Measurements from ENCODE around the gene WDR7. TPM values are rescaled to one million over a fixed set of nuclear protein-coding genes. Genes with fewer than 3 reads are reported as not detected.

Gene WDR7
- total and polyA plus RNA-seq, 2 experiments from 2014 or later = 7.0 to 14.8 TPM

- Histone ChIP-seq H3K9me2 (ENCODE audit: insufficient read depth) (no peaks in the 10 kb centered on the region), H3K4me1 (ENCODE audit: insufficient read depth) (no peaks in the 10 kb centered on the region), H4K20me1 (replicated peaks; ENCODE audit: insufficient read depth) (no peaks in the 10 kb centered on the region), H3K27ac (ENCODE audit: low read depth) (no peak overlapping the region), H3F3A (replicated peaks; ENCODE audit: low read depth) (no peaks in the 10 kb centered on the region), H3K4me2 (no peak overlapping the region), H2AFZ (no peak overlapping the region), H3K36me3 (ENCODE audit: insufficient read depth) (no peaks in the 10 kb centered on the region), H3K79me2 (replicated peaks; ENCODE audit: insufficient read depth) (no peaks in the 10 kb centered on the region), H3K4me3 (no peak overlapping the region), H3K27me3 (ENCODE audit: insufficient read depth) (no peaks in the 10 kb centered on the region)
- Mint-ChIP-seq H3K4me1 (no peaks in the 10 kb centered on the region), H3K9me3 (no peaks in the 10 kb centered on the region), H3K27me3 (ENCODE audit: insufficient read depth, low read depth, poor library complexity) (no peaks in the 10 kb centered on the region), H3K27ac (no peak overlapping the region), H3K4me3 (no peak overlapping the region), H3K36me3 (ENCODE audit: low read depth) (no peaks in the 10 kb centered on the region)
- ATAC-seq = no peak
- TF ChIP-seq, protein P1, sequence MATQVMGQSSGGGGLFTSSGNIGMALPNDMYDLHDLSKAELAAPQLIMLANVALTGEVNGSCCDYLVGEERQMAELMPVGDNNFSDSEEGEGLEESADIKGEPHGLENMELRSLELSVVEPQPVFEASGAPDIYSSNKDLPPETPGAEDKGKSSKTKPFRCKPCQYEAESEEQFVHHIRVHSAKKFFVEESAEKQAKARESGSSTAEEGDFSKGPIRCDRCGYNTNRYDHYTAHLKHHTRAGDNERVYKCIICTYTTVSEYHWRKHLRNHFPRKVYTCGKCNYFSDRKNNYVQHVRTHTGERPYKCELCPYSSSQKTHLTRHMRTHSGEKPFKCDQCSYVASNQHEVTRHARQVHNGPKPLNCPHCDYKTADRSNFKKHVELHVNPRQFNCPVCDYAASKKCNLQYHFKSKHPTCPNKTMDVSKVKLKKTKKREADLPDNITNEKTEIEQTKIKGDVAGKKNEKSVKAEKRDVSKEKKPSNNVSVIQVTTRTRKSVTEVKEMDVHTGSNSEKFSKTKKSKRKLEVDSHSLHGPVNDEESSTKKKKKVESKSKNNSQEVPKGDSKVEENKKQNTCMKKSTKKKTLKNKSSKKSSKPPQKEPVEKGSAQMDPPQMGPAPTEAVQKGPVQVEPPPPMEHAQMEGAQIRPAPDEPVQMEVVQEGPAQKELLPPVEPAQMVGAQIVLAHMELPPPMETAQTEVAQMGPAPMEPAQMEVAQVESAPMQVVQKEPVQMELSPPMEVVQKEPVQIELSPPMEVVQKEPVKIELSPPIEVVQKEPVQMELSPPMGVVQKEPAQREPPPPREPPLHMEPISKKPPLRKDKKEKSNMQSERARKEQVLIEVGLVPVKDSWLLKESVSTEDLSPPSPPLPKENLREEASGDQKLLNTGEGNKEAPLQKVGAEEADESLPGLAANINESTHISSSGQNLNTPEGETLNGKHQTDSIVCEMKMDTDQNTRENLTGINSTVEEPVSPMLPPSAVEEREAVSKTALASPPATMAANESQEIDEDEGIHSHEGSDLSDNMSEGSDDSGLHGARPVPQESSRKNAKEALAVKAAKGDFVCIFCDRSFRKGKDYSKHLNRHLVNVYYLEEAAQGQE (IDR thresholded peaks at IDR 0.05; ENCODE audit: unreplicated experiment) = no peak
- TF ChIP-seq NANOG (IDR thresholded peaks at IDR 0.05; ENCODE audit: borderline replicate concordance) = no peak
- no peak for TF ChIP-seq ZNF462 (CRISPR knock-in tag; IDR thresholded peaks at IDR 0.05)
- no peak for TF ChIP-seq ZNF331 (CRISPR knock-in tag; IDR thresholded peaks at IDR 0.05; ENCODE audit: low read depth)
- no peak for TF ChIP-seq JUNB (IDR thresholded peaks at IDR 0.05; ENCODE audit: unreplicated experiment)
- TF ChIP-seq ZNF114 (CRISPR knock-in tag; IDR thresholded peaks at IDR 0.05) = no peak
- no peak for TF ChIP-seq EZH2phosphoT487 (IDR thresholded peaks at IDR 0.05; ENCODE audit: unreplicated experiment)
- no peak for TF ChIP-seq STAT1 (IDR thresholded peaks at IDR 0.05; ENCODE audit: unreplicated experiment)
- no peak for TF ChIP-seq ETS1 (IDR thresholded peaks at IDR 0.05)
- TF ChIP-seq CREB1 (CRISPR knock-in tag; IDR thresholded peaks at IDR 0.05; ENCODE audit: low read depth) = no peak
- no peak for TF ChIP-seq POLR2AphosphoS5 (IDR thresholded peaks at IDR 0.05; ENCODE audit: low read depth)
- no peak for TF ChIP-seq EZH2 (IDR thresholded peaks at IDR 0.05; ENCODE audit: low read depth, unreplicated experiment)
- TF ChIP-seq CTCF (conservative IDR thresholded peaks at IDR 0.05; ENCODE audit: low read depth in 2 of 2) = no peak
- no peak for DNase-seq (ENCODE audit: low spot score)
Measured at GRCh38 chr18:56823986-56824565, 172.9 kb downstream of the WDR7 start.
